HepG2 (cell line): ENCODE data around the gene METRN. TPM values are rescaled to one million over a fixed set of nuclear protein-coding genes. Genes with fewer than 3 reads are reported as not detected.

ENCODE experiments used
- ARHGAP35 ChIP-seq: sonication (generic); formaldehyde crosslinking; IDR thresholded peaks from 2 replicates; pipeline ENCODE4 v1.9.0; 2022; ENCODE audit warnings: mild to moderate bottlenecking, inconsistent platforms, moderate library complexity, missing genetic modification reagents, borderline replicate concordance
- ATM ChIP-seq: fragments of 450-650 bp; IDR thresholded peaks from 2 replicates; pipeline ENCODE4 v1.7.1; 2017; ENCODE audit warnings: mild to moderate bottlenecking, borderline replicate concordance
- CREBL2 ChIP-seq: sonication (generic); formaldehyde crosslinking; IDR thresholded peaks from 2 replicates; pipeline ENCODE4 v1.8.1; 2023; ENCODE audit warnings: missing genetic modification reagents, mild to moderate bottlenecking, borderline replicate concordance
- EHMT2 ChIP-seq: fragments of 200-600 bp; sonication (generic); IDR thresholded peaks from 2 replicates; pipeline ENCODE4 v1.7.0; 2017; ENCODE audit warnings: antibody characterized with exemption, low read depth, low read length, borderline replicate concordance
- IRF9 ChIP-seq: sonication (generic); formaldehyde crosslinking; IDR thresholded peaks from 2 replicates; pipeline ENCODE4 v1.8.0; 2022; ENCODE audit warnings: missing genetic modification reagents, mild to moderate bottlenecking, borderline replicate concordance
- ISL2 ChIP-seq: sonication (generic); formaldehyde crosslinking; IDR thresholded peaks from 2 replicates; pipeline ENCODE4 v1.5.0; 2020; ENCODE audit warnings: missing genetic modification reagents
- JDP2 ChIP-seq: sonication (generic); formaldehyde crosslinking; IDR thresholded peaks from 2 replicates; pipeline ENCODE4 v1.8.1; 2022; ENCODE audit warnings: missing genetic modification reagents, borderline replicate concordance
- KLF9 ChIP-seq: IDR thresholded peaks from 2 replicates; pipeline ENCODE4 v1.6.1; 2016; ENCODE audit warnings: low read depth
- MTF1 ChIP-seq: sonication (generic); formaldehyde crosslinking; IDR thresholded peaks from 2 replicates; pipeline ENCODE4 v1.5.0; 2020; ENCODE audit warnings: missing genetic modification reagents
- MTF2 ChIP-seq: sonication (generic); formaldehyde crosslinking; IDR thresholded peaks from 2 replicates; pipeline ENCODE4 v1.5.0; 2020; ENCODE audit warnings: missing genetic modification reagents, borderline replicate concordance
- RBM39 ChIP-seq: fragments of 200-400 bp; formaldehyde crosslinking; IDR thresholded peaks from one replicate; pipeline ENCODE4 v1.6.1; 2018; ENCODE audit warnings: antibody characterized with exemption, mild to moderate bottlenecking, low read depth, low read length; ENCODE audit not compliant: poor library complexity, severe bottlenecking
- SMARCC2 ChIP-seq: fragments of 450-650 bp; IDR thresholded peaks from 2 replicates; pipeline ENCODE4 v1.6.1; 2017; ENCODE audit warnings: antibody characterized with exemption, mild to moderate bottlenecking
- TCF7L2 ChIP-seq: IDR thresholded peaks from 2 replicates; pipeline ENCODE4 v1.6.1; 2011; ENCODE audit warnings: mild to moderate bottlenecking, low read depth, low read length, moderate library complexity
- TOPORS ChIP-seq: sonication (generic); formaldehyde crosslinking; IDR thresholded peaks from 2 replicates; pipeline ENCODE4 v1.8.0; 2023; ENCODE audit warnings: mild to moderate bottlenecking, missing genetic modification reagents
- ZFP1 ChIP-seq: IDR thresholded peaks from 2 replicates; pipeline ENCODE4 v1.6.1; 2016
- ZKSCAN8 ChIP-seq: IDR thresholded peaks from 2 replicates; pipeline ENCODE4 v1.6.1; 2016; ENCODE audit warnings: borderline replicate concordance, missing genetic modification reagents, missing compliant biosample characterization
- ZMYM3 ChIP-seq: sonication (generic); formaldehyde crosslinking; IDR thresholded peaks from 2 replicates; pipeline ENCODE4 v1.5.1; 2020; ENCODE audit warnings: mild to moderate bottlenecking, missing genetic modification reagents
- ZNF121 ChIP-seq: sonication (generic); formaldehyde crosslinking; IDR thresholded peaks from 2 replicates; pipeline ENCODE4 v1.5.0; 2020; ENCODE audit warnings: mild to moderate bottlenecking, missing genetic modification reagents
- ZNF552 ChIP-seq: sonication (generic); formaldehyde crosslinking; IDR thresholded peaks from 2 replicates; pipeline ENCODE4 v1.9.0; 2022; ENCODE audit warnings: missing genetic modification reagents, mild to moderate bottlenecking, borderline replicate concordance
- ZNF776 ChIP-seq: sonication (generic); formaldehyde crosslinking; IDR thresholded peaks from 2 replicates; pipeline ENCODE4 v1.4.0; 2020; ENCODE audit warnings: mild to moderate bottlenecking, missing genetic modification reagents
- ZSCAN21 ChIP-seq: sonication (generic); formaldehyde crosslinking; IDR thresholded peaks from 2 replicates; pipeline ENCODE4 v1.8.0; 2022; ENCODE audit warnings: mild to moderate bottlenecking, missing genetic modification reagents, moderate library complexity, borderline replicate concordance
- ZSCAN25 ChIP-seq: sonication (generic); formaldehyde crosslinking; IDR thresholded peaks from 2 replicates; pipeline ENCODE4 v1.8.0; 2022; ENCODE audit warnings: mild to moderate bottlenecking, missing genetic modification reagents
- polyA plus RNA-seq, 8 experiments: library from polyadenylated mRNA; depleted of rRNA in 3 of 8; stranded (reverse) in 7 of 8; unstranded in 1 of 8; fragments of >200 nt; fragmentation: Illumina TruSeq in 4 of 8; extraction: Trizol in 4 of 8; gene quantifications; 2 replicates each; pipeline versions ENCODE4 v1.2.1 to v1.2.3, GENCODE V29; 2011 to 2016; ENCODE audit warnings: low read depth in 4 of 8, missing spikeins in 1 of 8, mixed read lengths in 1 of 8; ENCODE audit not compliant: insufficient read depth in 1 of 8
- total RNA-seq, 5 experiments: library from RNA; depleted of rRNA; stranded (reverse); fragments of >200 nt; fragmentation: Illumina TruSeq; extraction: Trizol; gene quantifications; 2 replicates each; pipeline ENCODE4 v1.2.3, GENCODE V29; 2016; ENCODE audit warnings: low read depth in 1 of 5
- TF ChIP-seq, protein P1 (sequence below): sonication (generic); formaldehyde crosslinking; IDR thresholded peaks from 2 replicates; pipeline ENCODE4 v1.4.0; 2020; ENCODE audit warnings: missing genetic modification reagents

METRN gene
- total and polyA plus RNA-seq, 2 of the 13 experiments (the other 11 are each of a cell fraction or from before 2014, with no cell fraction given): 25.5 to 46.1 TPM

DNA sequence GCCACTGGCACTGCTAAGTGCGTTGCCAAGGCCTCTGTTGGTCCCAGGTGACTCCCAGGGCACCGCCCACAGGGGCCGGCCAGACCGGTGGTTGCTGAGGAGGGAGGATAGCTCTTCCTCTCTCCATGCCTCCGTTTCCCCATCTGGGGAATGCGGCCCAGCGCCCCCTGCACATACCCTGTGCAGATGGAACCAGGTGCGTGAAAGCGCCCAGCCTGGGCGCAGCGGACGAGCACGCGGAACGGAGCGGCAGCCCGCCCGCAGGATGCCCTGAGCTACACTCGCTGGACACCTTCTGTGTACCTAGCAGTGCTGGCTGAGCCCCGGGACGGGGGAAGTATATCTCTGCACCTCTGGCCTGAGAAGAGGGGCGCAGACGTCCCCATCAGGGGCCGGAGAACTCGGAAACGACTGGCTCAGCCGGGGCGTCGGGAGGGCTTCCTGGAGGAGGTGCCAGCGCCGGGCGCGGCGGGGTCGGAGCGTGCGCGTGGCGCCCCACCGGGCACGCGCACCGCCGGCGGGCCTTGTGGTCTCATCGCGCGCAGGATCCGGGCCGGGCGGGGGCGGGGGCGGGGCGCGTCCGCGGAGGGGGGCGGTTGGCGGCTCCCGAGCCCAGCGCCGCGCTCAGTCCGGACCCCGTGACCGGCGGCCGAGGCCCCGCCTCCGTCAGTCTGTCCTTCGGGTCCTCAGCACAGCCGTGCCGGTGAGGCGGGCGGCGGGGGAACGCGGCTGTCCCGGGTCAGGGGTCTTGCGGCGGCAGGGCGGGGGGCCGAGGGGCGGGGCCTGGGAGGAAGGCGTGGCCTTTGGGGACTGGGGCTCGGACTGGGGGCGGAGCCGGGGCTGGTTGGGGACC lies 11.7 kb downstream of the METRN start, which contains the start of the genes CCDC78 and HAGHL (continued):
- TF ChIP-seq, protein P1, sequence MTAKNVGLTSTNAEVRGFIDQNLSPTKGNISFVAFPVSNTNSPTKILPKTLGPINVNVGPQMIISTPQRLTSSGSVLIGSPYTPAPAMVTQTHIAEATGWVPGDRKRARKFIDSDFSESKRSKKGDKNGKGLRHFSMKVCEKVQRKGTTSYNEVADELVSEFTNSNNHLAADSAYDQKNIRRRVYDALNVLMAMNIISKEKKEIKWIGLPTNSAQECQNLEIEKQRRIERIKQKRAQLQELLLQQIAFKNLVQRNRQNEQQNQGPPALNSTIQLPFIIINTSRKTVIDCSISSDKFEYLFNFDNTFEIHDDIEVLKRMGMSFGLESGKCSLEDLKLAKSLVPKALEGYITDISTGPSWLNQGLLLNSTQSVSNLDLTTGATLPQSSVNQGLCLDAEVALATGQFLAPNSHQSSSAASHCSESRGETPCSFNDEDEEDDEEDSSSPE (CRISPR knock-in tag): no peak
- no peak for TF ChIP-seq ZKSCAN8 (CRISPR knock-in tag)
- no peak for TF ChIP-seq TOPORS (CRISPR knock-in tag)
- no peak for TF ChIP-seq ZSCAN21
- no peak for TF ChIP-seq ZSCAN25 (CRISPR knock-in tag)
- TF ChIP-seq CREBL2: no peak
- TF ChIP-seq MTF2 (CRISPR knock-in tag): no peak
- TF ChIP-seq SMARCC2: no peak
- TF ChIP-seq ZNF552 (CRISPR knock-in tag): no peak
- no peak for TF ChIP-seq ZNF121 (CRISPR knock-in tag)
- TF ChIP-seq JDP2 (CRISPR knock-in tag): no peak
- TF ChIP-seq EHMT2: no peak
- TF ChIP-seq MTF1 (CRISPR knock-in tag): no peak
- no peak for TF ChIP-seq ZFP1
- TF ChIP-seq KLF9: no peak
- TF ChIP-seq IRF9: no peak
- TF ChIP-seq ISL2 (CRISPR knock-in tag): no peak
- TF ChIP-seq ZMYM3: peak; percentile 68
- TF ChIP-seq ARHGAP35 (CRISPR knock-in tag): no peak
- TF ChIP-seq ZNF776 (CRISPR knock-in tag): peak; percentile 26; the same call in 1 of the 2 replicates
- TF ChIP-seq ATM: no peak
- TF ChIP-seq TCF7L2: no peak
- TF ChIP-seq RBM39: no peak
